ENCODE measurements around the gene SORCS3.

SORCS3 gene

DNA sequence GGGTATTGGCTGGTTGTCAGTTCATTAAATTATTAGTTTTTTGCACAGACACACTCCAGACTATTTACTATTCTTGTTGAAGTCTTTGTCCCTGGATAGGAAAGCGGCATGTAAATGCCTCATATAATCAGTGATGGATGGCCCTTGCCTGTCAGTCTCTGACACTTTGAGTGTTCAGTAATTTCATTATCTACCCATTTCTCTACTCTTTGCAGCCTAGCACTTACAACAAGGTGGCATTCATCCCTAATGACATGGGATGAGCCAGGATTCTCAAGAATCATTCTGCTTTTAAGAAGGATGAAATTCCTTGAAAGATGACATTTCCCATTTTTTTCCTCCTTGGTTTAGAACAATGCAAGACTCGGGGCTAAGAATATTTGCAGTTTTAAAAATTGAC, 155.7 kb downstream of the SORCS3 start:
- H3K9me3 ChIP-seq (ENCODE audit: insufficient read depth, low read depth, low read length) = no peaks in the 10 kb centered on the region
- no peak overlapping the region for H3K4me3 ChIP-seq (ENCODE audit: low read length, poor library complexity, severe bottlenecking)
- H4K20me1 ChIP-seq (ENCODE audit: insufficient read depth, low read length, poor library complexity, severe bottlenecking) = no peaks in the 10 kb centered on the region
- H3K9ac ChIP-seq (ENCODE audit: low read depth, low read length, poor library complexity, severe bottlenecking) = no peak overlapping the region
- no peak overlapping the region for H3K4me2 ChIP-seq (ENCODE audit: low read depth, low read length, poor library complexity, severe bottlenecking)
- no peak overlapping the region for H2AFZ ChIP-seq (ENCODE audit: low read length)
- no peaks in the 10 kb centered on the region for H3K9me2 ChIP-seq (replicated peaks; ENCODE audit: low read depth, low read length)
- no peaks in the 10 kb centered on the region for H3K4me1 ChIP-seq (ENCODE audit: insufficient read depth, low read length, poor library complexity, severe bottlenecking)
- no peaks in the 10 kb centered on the region for H3K79me2 ChIP-seq (ENCODE audit: insufficient read depth, low read length)
- no peaks in the 10 kb centered on the region for H3F3A ChIP-seq (ENCODE audit: low read depth)
- H3K27me3 ChIP-seq (ENCODE audit: insufficient read depth, low read length, poor library complexity, severe bottlenecking) = no peaks in the 10 kb centered on the region
- TF ChIP-seq, protein P1, sequence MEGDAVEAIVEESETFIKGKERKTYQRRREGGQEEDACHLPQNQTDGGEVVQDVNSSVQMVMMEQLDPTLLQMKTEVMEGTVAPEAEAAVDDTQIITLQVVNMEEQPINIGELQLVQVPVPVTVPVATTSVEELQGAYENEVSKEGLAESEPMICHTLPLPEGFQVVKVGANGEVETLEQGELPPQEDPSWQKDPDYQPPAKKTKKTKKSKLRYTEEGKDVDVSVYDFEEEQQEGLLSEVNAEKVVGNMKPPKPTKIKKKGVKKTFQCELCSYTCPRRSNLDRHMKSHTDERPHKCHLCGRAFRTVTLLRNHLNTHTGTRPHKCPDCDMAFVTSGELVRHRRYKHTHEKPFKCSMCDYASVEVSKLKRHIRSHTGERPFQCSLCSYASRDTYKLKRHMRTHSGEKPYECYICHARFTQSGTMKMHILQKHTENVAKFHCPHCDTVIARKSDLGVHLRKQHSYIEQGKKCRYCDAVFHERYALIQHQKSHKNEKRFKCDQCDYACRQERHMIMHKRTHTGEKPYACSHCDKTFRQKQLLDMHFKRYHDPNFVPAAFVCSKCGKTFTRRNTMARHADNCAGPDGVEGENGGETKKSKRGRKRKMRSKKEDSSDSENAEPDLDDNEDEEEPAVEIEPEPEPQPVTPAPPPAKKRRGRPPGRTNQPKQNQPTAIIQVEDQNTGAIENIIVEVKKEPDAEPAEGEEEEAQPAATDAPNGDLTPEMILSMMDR (conservative IDR thresholded peaks at IDR 0.05; ENCODE audit: low read length) = no peak
- no peak for TF ChIP-seq EZH2phosphoT487 (IDR thresholded peaks at IDR 0.05; ENCODE audit: borderline replicate concordance)
- no peaks in the 10 kb centered on the region for H3K36me3 ChIP-seq (ENCODE audit: insufficient read depth, low read length)

DNA sequence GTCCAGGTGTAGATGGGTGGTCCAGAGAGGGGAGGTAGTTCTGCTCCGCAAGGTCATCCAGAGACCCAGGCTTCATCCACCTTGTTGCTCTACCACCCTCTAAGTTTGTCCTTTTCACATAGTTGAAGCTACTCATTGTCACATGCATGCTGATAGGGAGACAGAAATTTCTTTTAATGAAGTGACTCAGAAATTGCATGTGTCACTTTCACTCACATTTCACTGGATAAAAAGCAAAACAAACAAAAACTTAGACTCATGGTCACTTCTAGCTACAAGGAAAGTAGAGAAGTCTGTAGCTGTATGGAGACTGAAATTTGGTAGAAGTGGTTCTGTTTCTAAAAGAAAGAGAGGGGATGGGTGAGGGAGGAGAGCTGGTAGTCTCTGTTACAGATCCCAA, 161.9 kb downstream of the SORCS3 start:
- no peak overlapping the region for H3K4me2 ChIP-seq (ENCODE audit: low read depth, low read length, poor library complexity, severe bottlenecking)
- H3K9me2 ChIP-seq (replicated peaks; ENCODE audit: low read depth, low read length) = no peaks in the 10 kb centered on the region
- no peaks in the 10 kb centered on the region for H3K36me3 ChIP-seq (ENCODE audit: insufficient read depth, low read length)
- H3K79me2 ChIP-seq (ENCODE audit: insufficient read depth, low read length) = no peaks in the 10 kb centered on the region
- H3F3A ChIP-seq (ENCODE audit: low read depth) = no peaks in the 10 kb centered on the region
- H3K9me3 ChIP-seq (ENCODE audit: insufficient read depth, low read depth, low read length) = no peaks in the 10 kb centered on the region
- no peak overlapping the region for H3K4me3 ChIP-seq (ENCODE audit: low read length, poor library complexity, severe bottlenecking)
- no peak overlapping the region for H2AFZ ChIP-seq (ENCODE audit: low read length)
- H3K27me3 ChIP-seq (ENCODE audit: insufficient read depth, low read length, poor library complexity, severe bottlenecking) = no peaks in the 10 kb centered on the region
- TF ChIP-seq EZH2phosphoT487 (IDR thresholded peaks at IDR 0.05; ENCODE audit: borderline replicate concordance) = no peak
- TF ChIP-seq, protein P1 (conservative IDR thresholded peaks at IDR 0.05; ENCODE audit: low read length) = no peak
- no peak overlapping the region for H3K9ac ChIP-seq (ENCODE audit: low read depth, low read length, poor library complexity, severe bottlenecking)
- no peaks in the 10 kb centered on the region for H4K20me1 ChIP-seq (ENCODE audit: insufficient read depth, low read length, poor library complexity, severe bottlenecking)
- no peaks in the 10 kb centered on the region for H3K4me1 ChIP-seq (ENCODE audit: insufficient read depth, low read length, poor library complexity, severe bottlenecking)

DNA sequence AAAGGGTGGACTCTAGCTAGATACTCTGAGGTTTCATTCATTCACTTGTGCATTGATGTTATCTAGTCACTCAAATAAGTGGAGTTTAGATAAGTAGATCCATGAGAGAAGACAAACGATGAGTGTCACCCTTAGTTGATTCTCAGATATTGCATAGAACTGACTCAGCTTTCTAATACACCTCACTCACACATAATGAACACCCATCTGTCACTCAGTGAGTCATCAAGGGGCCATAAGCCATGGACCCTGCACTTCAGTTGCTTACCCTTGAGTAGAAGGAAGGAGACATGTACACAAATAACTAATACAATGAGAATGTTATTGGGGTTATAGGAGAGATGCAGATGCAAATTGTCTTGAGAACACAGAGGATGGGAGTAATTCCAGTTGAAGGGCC, 163.8 kb downstream of the SORCS3 start:
- Histone ChIP-seq H3K36me3 (ENCODE audit: insufficient read depth, low read length) (no peaks in the 10 kb centered on the region), H3K9me3 (ENCODE audit: insufficient read depth, low read depth, low read length) (no peaks in the 10 kb centered on the region), H3K9me2 (replicated peaks; ENCODE audit: low read depth, low read length) (no peaks in the 10 kb centered on the region), H2AFZ (ENCODE audit: low read length) (no peak overlapping the region), H3K4me2 (ENCODE audit: low read depth, low read length, poor library complexity, severe bottlenecking) (no peak overlapping the region), H3K9ac (ENCODE audit: low read depth, low read length, poor library complexity, severe bottlenecking) (no peak overlapping the region), H4K20me1 (ENCODE audit: insufficient read depth, low read length, poor library complexity, severe bottlenecking) (no peaks in the 10 kb centered on the region), H3K79me2 (ENCODE audit: insufficient read depth, low read length) (no peaks in the 10 kb centered on the region), H3K4me1 (ENCODE audit: insufficient read depth, low read length, poor library complexity, severe bottlenecking) (no peaks in the 10 kb centered on the region), H3F3A (ENCODE audit: low read depth) (no peaks in the 10 kb centered on the region), H3K4me3 (ENCODE audit: low read length, poor library complexity, severe bottlenecking) (no peak overlapping the region), H3K27me3 (ENCODE audit: insufficient read depth, low read length, poor library complexity, severe bottlenecking) (no peaks in the 10 kb centered on the region)
- no peak for TF ChIP-seq EZH2phosphoT487 (IDR thresholded peaks at IDR 0.05; ENCODE audit: borderline replicate concordance)
- TF ChIP-seq, protein P1 (conservative IDR thresholded peaks at IDR 0.05; ENCODE audit: low read length) = no peak

Data from Loucy (cell line).